Adipocyte (in vitro differentiated cells): ENCODE results near the gene RIPOR3.

Experiments
- DNase-seq: peaks from one replicate; pipeline ENCODE4 v3.0.0-alpha.2; 2015; ENCODE audit warnings: low read depth
- H3K27me3 ChIP-seq: replicated peaks from 2 replicates; pipeline ENCODE4 v1.7.0; 2013; ENCODE audit warnings: mild to moderate bottlenecking, low read length, moderate library complexity; ENCODE audit not compliant: control insufficient read depth, insufficient read depth
- H3K36me3 ChIP-seq: 2 replicates; pipeline ENCODE4 v1.7.0; 2013; ENCODE audit warnings: low read length, mild to moderate bottlenecking, moderate library complexity; ENCODE audit not compliant: control insufficient read depth, insufficient read depth, severe bottlenecking
- H3K4me1 ChIP-seq: 2 replicates; pipeline ENCODE4 v1.7.0; 2013; ENCODE audit warnings: mild to moderate bottlenecking, low read length, moderate library complexity; ENCODE audit not compliant: control insufficient read depth, insufficient read depth
- H3K4me3 ChIP-seq: 2 replicates; pipeline ENCODE4 v1.7.0; 2013; ENCODE audit warnings: mild to moderate bottlenecking, low read length, moderate library complexity
- H3K9ac ChIP-seq: 2 replicates; pipeline ENCODE4 v1.7.0; 2013; ENCODE audit warnings: mild to moderate bottlenecking, low read length, moderate library complexity
- H3K9me3 ChIP-seq: 2 replicates; pipeline ENCODE4 v1.7.0; 2013; ENCODE audit warnings: mild to moderate bottlenecking, low read length, moderate library complexity; ENCODE audit not compliant: control insufficient read depth

The RIPOR3 gene

GRCh38 chr20:50659975-50660670 is 31.2 kb downstream of the RIPOR3 start:
- H3K27me3 ChIP-seq, result no peaks in the 10 kb centered on the region

DNA sequence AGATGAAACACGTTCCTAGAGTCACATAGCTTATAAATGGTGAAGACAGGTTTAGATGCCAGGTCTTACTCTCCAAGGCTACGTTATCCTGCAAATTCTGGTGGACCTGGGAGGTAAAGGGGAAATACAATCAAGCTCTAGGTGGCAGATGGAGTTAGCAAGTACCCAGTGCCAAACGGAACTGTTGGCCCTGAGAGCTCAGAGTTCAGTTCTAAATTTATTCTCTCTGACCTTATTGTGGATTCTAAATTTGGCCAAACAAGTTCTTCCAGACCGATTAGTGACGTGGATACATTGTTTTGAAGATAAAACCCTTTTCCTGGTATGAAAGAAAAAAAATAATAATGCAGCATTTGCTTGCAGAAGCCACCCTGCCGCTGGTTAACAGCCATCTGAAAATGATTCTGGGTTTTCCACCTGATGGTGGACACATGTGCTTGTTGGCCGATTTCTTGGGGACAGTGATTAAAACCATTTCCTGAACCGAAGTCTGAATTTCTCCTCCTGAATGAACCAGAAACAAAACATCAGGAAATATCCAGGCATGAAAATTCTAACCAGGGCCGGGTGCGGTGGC is 32.5 kb downstream of the RIPOR3 start:
- H3K9ac ChIP-seq, result no peak overlapping the region

More at GRCh38 chr20:50659975-50660670, 31.2 kb downstream of the RIPOR3 start:
- H3K4me3 ChIP-seq, result no peak overlapping the region
- no peak for DNase-seq
- peaks cover 55% of the 10 kb centered on the region for H3K4me1 ChIP-seq
- H3K9ac ChIP-seq, result peak overlapping the region; percentile 5
- H3K9me3 ChIP-seq, result no peaks in the 10 kb centered on the region
- peaks cover 3% of the 10 kb centered on the region for H3K36me3 ChIP-seq

GRCh38 chr20:50655311-50655880 is 35.9 kb downstream of the RIPOR3 start:
- H3K9me3 ChIP-seq, result no peaks in the 10 kb centered on the region
- H3K9ac ChIP-seq, result peak overlapping the region; percentile 88
- peaks cover 55% of the 10 kb centered on the region for H3K4me1 ChIP-seq
- no peaks in the 10 kb centered on the region for H3K36me3 ChIP-seq
- peak; percentile 94 for DNase-seq
- H3K27me3 ChIP-seq, result no peaks in the 10 kb centered on the region
- H3K4me3 ChIP-seq, result peak overlapping the region; percentile 55

More for the DNA sequence above, 32.5 kb downstream of the RIPOR3 start:
- no peak for DNase-seq
- Histone ChIP-seq H3K36me3 (peaks cover 3% of the 10 kb centered on the region), H3K9me3 (no peaks in the 10 kb centered on the region), H3K4me3 (no peak overlapping the region), H3K27me3 (no peaks in the 10 kb centered on the region), H3K4me1 (peaks cover 64% of the 10 kb centered on the region)

- H3K36me3 ChIP-seq, result no peaks in the 10 kb centered on the region
- no peak for DNase-seq
- H3K9me3 ChIP-seq, result no peaks in the 10 kb centered on the region
- H3K4me3 ChIP-seq, result peak overlapping the region; percentile 55
- no peaks in the 10 kb centered on the region for H3K27me3 ChIP-seq
- peaks cover 55% of the 10 kb centered on the region for H3K4me1 ChIP-seq
- peak overlapping the region; percentile 88 for H3K9ac ChIP-seq
These were observed 36.4 kb downstream of the RIPOR3 start for GRCh38 chr20:50654904-50655303.

DNA sequence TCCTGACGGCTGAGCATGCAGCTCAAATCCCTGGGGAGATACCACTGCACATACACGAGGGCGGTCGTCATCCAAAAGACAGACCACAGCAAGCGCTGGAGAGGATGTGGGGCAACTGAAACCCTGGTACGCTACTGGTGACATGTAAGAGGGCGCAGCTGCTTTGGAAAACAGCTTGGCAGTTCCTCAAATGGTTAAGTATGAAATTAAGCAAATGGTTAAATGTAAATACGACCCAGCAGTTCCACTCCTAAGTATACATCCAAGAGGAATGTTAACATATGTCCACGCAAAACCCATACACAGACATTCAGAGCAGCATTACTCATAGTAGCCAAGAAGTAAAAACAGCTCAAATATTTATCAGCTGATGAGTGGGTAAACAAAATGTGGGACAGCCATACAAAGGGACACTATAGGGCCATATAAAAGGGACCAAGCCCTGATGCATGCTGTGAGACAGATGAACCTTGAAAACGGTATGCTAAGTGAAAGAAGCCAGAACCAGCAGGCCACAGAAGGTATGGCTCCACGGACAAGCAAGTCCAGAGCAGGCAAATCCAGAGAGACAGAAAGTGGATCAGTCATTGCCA is 38.5 kb downstream of the RIPOR3 start:
- Histone ChIP-seq H3K9ac (peak overlapping the region; percentile 55), H3K4me1 (peaks cover 58% of the 10 kb centered on the region), H3K36me3 (no peaks in the 10 kb centered on the region), H3K4me3 (no peak overlapping the region), H3K9me3 (no peaks in the 10 kb centered on the region), H3K27me3 (no peaks in the 10 kb centered on the region)
- peak; percentile 46 for DNase-seq

GRCh38 chr20:50651676-50652075 is 39.7 kb downstream of the RIPOR3 start:
- DNase-seq, result no peak
- Histone ChIP-seq H3K27me3 (no peaks in the 10 kb centered on the region), H3K4me1 (peaks cover 62% of the 10 kb centered on the region), H3K36me3 (no peaks in the 10 kb centered on the region), H3K9ac (no peak overlapping the region), H3K4me3 (no peak overlapping the region), H3K9me3 (no peaks in the 10 kb centered on the region)

GRCh38 chr20:50649590-50649989 is 41.8 kb downstream of the RIPOR3 start:
- DNase-seq, result no peak
- Histone ChIP-seq H3K4me3 (no peak overlapping the region), H3K27me3 (no peaks in the 10 kb centered on the region), H3K36me3 (no peaks in the 10 kb centered on the region), H3K4me1 (peaks cover 58% of the 10 kb centered on the region), H3K9me3 (no peaks in the 10 kb centered on the region), H3K9ac (peak overlapping the region; percentile 62)

DNA sequence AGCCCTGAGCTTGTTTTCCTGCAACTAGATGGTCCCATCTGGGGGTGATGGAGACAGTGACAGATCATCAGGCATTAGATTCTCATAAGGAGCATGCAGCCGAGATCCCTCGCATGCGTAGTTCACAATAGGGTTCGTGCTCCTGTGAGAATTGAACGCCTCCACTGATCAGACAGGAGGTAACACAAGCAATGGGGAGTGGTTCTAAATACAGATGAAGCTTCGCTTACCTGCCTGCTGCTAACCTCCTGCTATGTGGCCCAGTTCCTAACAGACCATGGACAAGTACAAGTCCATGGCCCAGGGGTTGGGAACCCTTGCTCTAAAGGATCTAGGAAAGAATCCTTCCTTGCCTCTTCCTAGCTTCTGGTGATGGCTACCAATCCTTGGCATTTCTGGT is 42.7 kb downstream of the RIPOR3 start:
- Histone ChIP-seq H3K36me3 (no peaks in the 10 kb centered on the region), H3K4me1 (peaks cover 61% of the 10 kb centered on the region)
- DNase-seq, result no peak

GRCh38 chr20:50646483-50646996 is 44.8 kb downstream of the RIPOR3 start:
- H3K36me3 ChIP-seq, result no peaks in the 10 kb centered on the region
- peaks cover 64% of the 10 kb centered on the region for H3K4me1 ChIP-seq
- peak overlapping the region; percentile 83 for H3K9ac ChIP-seq
- peak overlapping the region; percentile 38 for H3K4me3 ChIP-seq
- no peaks in the 10 kb centered on the region for H3K27me3 ChIP-seq
- peak; percentile 85 for DNase-seq
- no peaks in the 10 kb centered on the region for H3K9me3 ChIP-seq

More for the DNA sequence above, 42.7 kb downstream of the RIPOR3 start:
- no peak overlapping the region for H3K4me3 ChIP-seq
- H3K27me3 ChIP-seq, result no peaks in the 10 kb centered on the region
- H3K9ac ChIP-seq, result no peak overlapping the region
- H3K9me3 ChIP-seq, result no peaks in the 10 kb centered on the region

- Histone ChIP-seq H3K27me3 (no peaks in the 10 kb centered on the region), H3K9ac (peak overlapping the region; percentile 83), H3K4me3 (no peak overlapping the region), H3K4me1 (peaks cover 62% of the 10 kb centered on the region), H3K36me3 (no peaks in the 10 kb centered on the region), H3K9me3 (no peaks in the 10 kb centered on the region)
- peak; percentile 95 for DNase-seq
These were observed 45.9 kb downstream of the RIPOR3 start for GRCh38 chr20:50645253-50646068.
